Neural progenitor cell (in vitro differentiated cells): ENCODE results near the gene KIAA0930. TPM values are rescaled to one million over a fixed set of nuclear protein-coding genes. Genes with fewer than 3 reads are reported as not detected.
"Not testable (repeated sequence)": the region's sequence is repeated elsewhere in the genome, so short reads cannot be mapped to it uniquely, and the experiment has no call there.

Source experiments
- DNase-seq: peaks from one replicate; pipeline ENCODE4 v3.0.0-alpha.2; 2016; ENCODE audit warnings: low spot score
- H2AFZ ChIP-seq: fragments of 200-600 bp; sonication (generic); replicated peaks from 2 replicates; pipeline ENCODE4 v1.6.1; 2016; ENCODE audit warnings: antibody characterized with exemption
- H3F3A ChIP-seq: fragments of 200-600 bp; sonication (generic); 2 replicates; pipeline ENCODE4 v1.6.1; 2016; ENCODE audit warnings: antibody characterized with exemption, low read depth
- H3K27ac ChIP-seq: fragments of 200-600 bp; sonication (generic); 2 replicates; pipeline ENCODE4 v1.5.1; 2016; ENCODE audit warnings: mild to moderate bottlenecking
- H3K27me3 ChIP-seq: fragments of 200-600 bp; sonication (generic); 2 replicates; pipeline ENCODE4 v1.6.1; 2016; ENCODE audit warnings: mild to moderate bottlenecking, moderate library complexity
- H3K36me3 ChIP-seq: fragments of 200-600 bp; sonication (generic); 2 replicates; pipeline ENCODE4 v1.5.1; 2016
- H3K4me1 ChIP-seq: fragments of 200-600 bp; sonication (generic); 2 replicates; pipeline ENCODE4 v1.6.1; 2016; ENCODE audit warnings: mixed run types
- H3K4me2 ChIP-seq: fragments of 200-600 bp; sonication (generic); 2 replicates; pipeline ENCODE4 v1.6.1; 2016
- H3K4me3 ChIP-seq: fragments of 200-600 bp; sonication (generic); 2 replicates; pipeline ENCODE4 v1.5.1; 2016
- H3K79me2 ChIP-seq: fragments of 200-600 bp; sonication (generic); 2 replicates; pipeline ENCODE4 v1.6.1; 2016; ENCODE audit warnings: low read depth
- H3K9ac ChIP-seq: fragments of 200-600 bp; sonication (generic); 2 replicates; pipeline ENCODE4 v1.6.1; 2016
- H3K9me3 ChIP-seq: fragments of 200-600 bp; sonication (generic); 2 replicates; pipeline ENCODE4 v1.5.1; 2016; ENCODE audit warnings: low read depth
- H4K20me1 ChIP-seq: fragments of 200-600 bp; sonication (generic); 2 replicates; pipeline ENCODE4 v1.6.1; 2016; ENCODE audit warnings: low read depth
- H3K27ac Mint-ChIP-seq: 3 replicates; pipeline ENCODE4 v1.8.0; 2021; ENCODE audit warnings: mixed read lengths
- H3K27me3 Mint-ChIP-seq: 2 replicates; pipeline ENCODE4 v1.8.0; 2022; ENCODE audit warnings: low read depth, mild to moderate bottlenecking, inconsistent platforms, moderate library complexity, mixed read lengths; ENCODE audit not compliant: insufficient read depth
- H3K36me3 Mint-ChIP-seq: 3 replicates; pipeline ENCODE4 v1.8.0; 2021; ENCODE audit warnings: mixed read lengths
- H3K4me1 Mint-ChIP-seq: 3 replicates; pipeline ENCODE4 v1.8.0; 2021; ENCODE audit warnings: mixed read lengths
- H3K4me3 Mint-ChIP-seq: 3 replicates; pipeline ENCODE4 v1.8.0; 2021; ENCODE audit warnings: mild to moderate bottlenecking, moderate library complexity, mixed read lengths
- H3K9me3 Mint-ChIP-seq: 3 replicates; pipeline ENCODE4 v1.8.0; 2020; ENCODE audit warnings: mixed read lengths
- EZH2 ChIP-seq: fragments of 200-600 bp; sonication (generic); IDR thresholded peaks from 2 replicates; pipeline ENCODE4 v1.6.1; 2017; ENCODE audit warnings: antibody characterized with exemption, mild to moderate bottlenecking, moderate library complexity
- EZH2phosphoT487 ChIP-seq: fragments of 200-600 bp; sonication (generic); IDR thresholded peaks from 2 replicates; pipeline ENCODE4 v1.6.1; 2017; ENCODE audit warnings: antibody characterized with exemption
- total RNA-seq: library from RNA; depleted of rRNA; stranded (reverse); fragments of >200 nt; gene quantifications from 2 replicates; pipeline ENCODE4 v1.2.3, GENCODE V29; 2015; ENCODE audit warnings: low replicate concordance
- TF ChIP-seq, protein P1 (sequence below): fragments of 200-600 bp; sonication (generic); IDR thresholded peaks from 2 replicates; pipeline ENCODE4 v1.5.1; 2017; ENCODE audit warnings: antibody characterized with exemption, mild to moderate bottlenecking

KIAA0930 gene
- total RNA-seq, 1 donor from 2014 or later, result 15.0 TPM

DNA sequence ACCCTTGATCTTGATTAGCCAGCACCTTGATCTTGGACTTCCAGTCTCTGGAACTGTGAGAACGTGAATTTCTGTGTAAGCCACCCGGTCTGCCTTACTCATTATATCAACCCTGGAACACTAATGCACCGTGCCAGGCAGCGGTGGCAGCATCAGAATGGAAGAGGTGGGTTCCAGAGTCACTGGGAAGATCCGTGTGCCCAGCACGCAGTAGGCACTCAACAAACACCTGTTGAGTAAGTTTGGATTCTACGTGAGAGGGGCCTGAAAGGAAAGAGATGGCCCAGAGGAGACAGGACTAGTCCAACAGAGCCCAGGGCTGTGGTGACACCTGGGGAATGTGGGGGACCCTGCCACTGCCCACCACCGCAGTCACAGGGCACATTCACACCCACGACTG, 37.4 kb upstream of the KIAA0930 start:
- Histone ChIP-seq H3K27ac (no peak overlapping the region), H3K9me3 (no peaks in the 10 kb centered on the region), H3K79me2 (no peaks in the 10 kb centered on the region), H3K36me3 (no peaks in the 10 kb centered on the region), H3K27me3 (peaks cover 13% of the 10 kb centered on the region), H3K4me2 (no peak overlapping the region), H3F3A (no peaks in the 10 kb centered on the region), H3K4me1 (no peaks in the 10 kb centered on the region), H4K20me1 (no peaks in the 10 kb centered on the region), H2AFZ (no peak overlapping the region), H3K9ac (no peak overlapping the region), H3K4me3 (no peak overlapping the region)
- no peak overlapping the region for H3K4me3 Mint-ChIP-seq
- TF ChIP-seq EZH2phosphoT487 (no peak), EZH2 (no peak)
- TF ChIP-seq, protein P1, sequence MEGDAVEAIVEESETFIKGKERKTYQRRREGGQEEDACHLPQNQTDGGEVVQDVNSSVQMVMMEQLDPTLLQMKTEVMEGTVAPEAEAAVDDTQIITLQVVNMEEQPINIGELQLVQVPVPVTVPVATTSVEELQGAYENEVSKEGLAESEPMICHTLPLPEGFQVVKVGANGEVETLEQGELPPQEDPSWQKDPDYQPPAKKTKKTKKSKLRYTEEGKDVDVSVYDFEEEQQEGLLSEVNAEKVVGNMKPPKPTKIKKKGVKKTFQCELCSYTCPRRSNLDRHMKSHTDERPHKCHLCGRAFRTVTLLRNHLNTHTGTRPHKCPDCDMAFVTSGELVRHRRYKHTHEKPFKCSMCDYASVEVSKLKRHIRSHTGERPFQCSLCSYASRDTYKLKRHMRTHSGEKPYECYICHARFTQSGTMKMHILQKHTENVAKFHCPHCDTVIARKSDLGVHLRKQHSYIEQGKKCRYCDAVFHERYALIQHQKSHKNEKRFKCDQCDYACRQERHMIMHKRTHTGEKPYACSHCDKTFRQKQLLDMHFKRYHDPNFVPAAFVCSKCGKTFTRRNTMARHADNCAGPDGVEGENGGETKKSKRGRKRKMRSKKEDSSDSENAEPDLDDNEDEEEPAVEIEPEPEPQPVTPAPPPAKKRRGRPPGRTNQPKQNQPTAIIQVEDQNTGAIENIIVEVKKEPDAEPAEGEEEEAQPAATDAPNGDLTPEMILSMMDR, result no peak
- peak overlapping the region; percentile 57 for H3K27ac Mint-ChIP-seq
- no peaks in the 10 kb centered on the region for H3K9me3 Mint-ChIP-seq
- DNase-seq, result no peak
- peaks cover 34% of the 10 kb centered on the region for H3K27me3 Mint-ChIP-seq
- H3K4me1 Mint-ChIP-seq, result peaks cover 2% of the 10 kb centered on the region
- H3K36me3 Mint-ChIP-seq, result no peaks in the 10 kb centered on the region

DNA sequence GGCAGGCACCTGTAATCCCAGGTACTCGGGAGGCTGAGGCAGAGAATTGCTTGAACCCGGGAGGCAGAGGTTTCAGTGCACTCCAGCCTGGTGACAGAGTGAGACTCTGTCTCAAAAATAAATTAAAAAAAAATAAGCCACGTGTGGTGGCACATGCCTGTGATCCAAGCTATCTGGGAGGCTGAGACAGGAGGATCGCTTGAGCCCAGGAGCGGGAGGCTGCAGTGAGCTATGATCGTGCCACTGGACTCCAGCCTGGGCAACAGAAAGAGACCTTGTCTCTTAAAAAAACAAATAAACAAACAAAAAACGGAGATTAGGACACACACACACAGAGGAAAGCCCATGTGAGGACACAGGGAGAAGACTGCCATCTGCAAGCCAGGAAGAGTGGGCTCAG, 37.0 kb upstream of the KIAA0930 start:
- H3K9ac ChIP-seq, H3K4me1 Mint-ChIP-seq, H3K4me2 ChIP-seq, H3K4me1 ChIP-seq, H3K79me2 ChIP-seq, H3K4me3 Mint-ChIP-seq, H2AFZ ChIP-seq, H3K27me3 ChIP-seq, H3K9me3 ChIP-seq, H3K4me3 ChIP-seq, H3K36me3 Mint-ChIP-seq, H3K36me3 ChIP-seq, H4K20me1 ChIP-seq, H3F3A ChIP-seq, H3K9me3 Mint-ChIP-seq, H3K27ac ChIP-seq, DNase-seq: not testable (repeated sequence)
- peaks cover 29% of the 10 kb centered on the region for H3K27me3 Mint-ChIP-seq
- H3K27ac Mint-ChIP-seq, result peak overlapping the region; percentile 57

DNA sequence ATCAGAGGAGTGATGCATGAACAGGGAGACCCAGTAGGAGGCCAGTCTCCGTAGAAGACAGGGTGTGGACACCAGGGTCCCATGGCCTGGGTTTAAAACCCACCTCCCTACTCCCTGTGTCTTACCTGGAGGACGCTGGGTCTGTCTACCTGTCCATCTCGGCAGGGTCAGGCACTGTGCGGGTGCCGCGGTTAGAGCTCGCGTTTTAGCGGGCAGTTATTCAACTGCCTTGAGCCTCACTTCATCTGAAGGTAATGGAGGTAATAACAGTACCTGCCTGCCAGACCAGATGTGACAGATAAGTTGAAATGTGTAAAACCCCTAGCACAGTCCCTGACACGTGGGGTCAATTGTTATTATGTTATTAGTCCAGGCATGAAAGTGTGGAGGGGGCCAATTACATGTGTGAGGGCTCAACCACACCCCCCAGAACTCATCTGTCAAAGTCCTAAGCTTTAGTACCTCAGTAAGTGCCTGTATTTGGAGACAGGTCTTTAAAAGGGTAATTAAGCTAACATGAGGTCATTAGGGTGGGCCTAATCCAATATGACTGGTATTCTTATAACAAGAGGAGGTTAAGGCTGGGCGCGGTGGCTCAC, 35.9 kb upstream of the KIAA0930 start:
- Mint-ChIP-seq H3K27me3 (peaks cover 22% of the 10 kb centered on the region), H3K36me3 (no peaks in the 10 kb centered on the region), H3K4me3 (no peak overlapping the region), H3K9me3 (no peaks in the 10 kb centered on the region), H3K27ac (no peak overlapping the region), H3K4me1 (peaks cover 3% of the 10 kb centered on the region)
- no peaks in the 10 kb centered on the region for H3K36me3 ChIP-seq
- H3K4me3 ChIP-seq, result no peak overlapping the region
- H3K27ac ChIP-seq, result no peak overlapping the region
- H3K4me1 ChIP-seq, result peaks cover 4% of the 10 kb centered on the region
- H3K4me2 ChIP-seq, result no peak overlapping the region
- no peaks in the 10 kb centered on the region for H3K79me2 ChIP-seq
- TF ChIP-seq EZH2phosphoT487 (no peak), EZH2 (no peak)
- TF ChIP-seq, protein P1, result no peak
- H4K20me1 ChIP-seq, result no peaks in the 10 kb centered on the region
- no peak overlapping the region for H3K9ac ChIP-seq
- DNase-seq, result no peak
- no peaks in the 10 kb centered on the region for H3F3A ChIP-seq
- no peaks in the 10 kb centered on the region for H3K27me3 ChIP-seq
- no peak overlapping the region for H2AFZ ChIP-seq
- H3K9me3 ChIP-seq, result no peaks in the 10 kb centered on the region

DNA sequence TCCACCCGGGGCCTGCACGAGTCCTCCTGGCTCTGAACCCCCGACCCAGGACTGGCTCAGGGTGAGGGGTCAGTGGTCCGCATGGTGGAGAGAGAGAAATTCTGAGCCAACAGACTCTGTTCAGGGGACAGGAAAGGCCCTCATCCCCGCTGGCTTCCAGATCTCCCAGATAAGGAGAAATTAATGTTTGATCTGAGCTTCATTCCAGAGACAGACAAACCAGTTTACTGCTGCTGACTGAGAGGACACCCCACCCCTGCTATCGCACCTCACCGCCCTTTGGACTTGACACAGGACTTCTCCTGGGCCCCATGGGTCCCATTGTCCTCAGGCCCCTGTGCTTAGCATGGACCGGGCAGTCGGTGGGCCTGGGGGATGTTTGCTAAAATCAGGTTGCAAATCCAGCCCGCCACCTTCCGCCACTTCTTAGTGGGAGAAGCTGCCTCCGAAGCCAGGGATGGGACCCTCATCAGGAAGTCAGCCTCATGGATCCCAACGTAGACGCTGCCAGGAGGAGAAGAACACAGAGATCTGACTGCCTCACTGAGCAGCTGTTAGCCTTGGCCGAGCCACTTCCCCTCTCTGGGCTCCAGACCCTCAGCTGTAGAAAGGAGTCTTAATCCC, 32.9 kb upstream of the KIAA0930 start:
- Mint-ChIP-seq H3K4me3 (no peak overlapping the region), H3K27me3 (peaks cover 29% of the 10 kb centered on the region)
- no peak for TF ChIP-seq EZH2phosphoT487
- TF ChIP-seq EZH2, result no peak

More for the DNA sequence above, 32.9 kb upstream of the KIAA0930 start:
- Histone ChIP-seq H3K27ac (no peak overlapping the region), H3K79me2 (no peaks in the 10 kb centered on the region), H2AFZ (no peak overlapping the region), H3F3A (peaks cover 4% of the 10 kb centered on the region), H4K20me1 (no peaks in the 10 kb centered on the region), H3K9me3 (no peaks in the 10 kb centered on the region), H3K36me3 (no peaks in the 10 kb centered on the region), H3K9ac (no peak overlapping the region), H3K4me1 (peaks cover 9% of the 10 kb centered on the region), H3K4me2 (no peak overlapping the region), H3K27me3 (peaks cover 17% of the 10 kb centered on the region), H3K4me3 (no peak overlapping the region)
- no peaks in the 10 kb centered on the region for H3K9me3 Mint-ChIP-seq
- peak overlapping the region; percentile 35 for H3K27ac Mint-ChIP-seq
- no peaks in the 10 kb centered on the region for H3K36me3 Mint-ChIP-seq
- peaks cover 13% of the 10 kb centered on the region for H3K4me1 Mint-ChIP-seq
- DNase-seq, result no peak
